ENCODE data around the gene WNK4.

GRCh38 chr17:42791948-42792347 lies 11.5 kb downstream of the WNK4 start:
- TF ChIP-seq CSDC2 (CRISPR knock-in tag; IDR thresholded peaks at IDR 0.05) (no peak), PATZ1 (CRISPR knock-in tag; IDR thresholded peaks at IDR 0.05; ENCODE audit: borderline replicate concordance) (no peak), ZFP30 (CRISPR knock-in tag; IDR thresholded peaks at IDR 0.05) (no peak), GLIS3 (CRISPR knock-in tag; IDR thresholded peaks at IDR 0.05) (no peak), ISL1 (CRISPR knock-in tag; IDR thresholded peaks at IDR 0.05) (no peak), ZC3H10 (CRISPR knock-in tag; IDR thresholded peaks at IDR 0.05) (no peak)
